ENCODE data around the gene APBB1.

APBB1 gene

GRCh38 chr11:6351782-6352382 is 67.0 kb downstream of the APBB1 start:
- no peak for DNase-seq (ENCODE audit: low spot score)

GRCh38 chr11:6350486-6350885 is 68.4 kb downstream of the APBB1 start:
- DNase-seq (ENCODE audit: low spot score) = no peak

GRCh38 chr11:6350043-6350442 is 68.9 kb downstream of the APBB1 start:
- no peak for DNase-seq (ENCODE audit: low spot score)

GRCh38 chr11:6345366-6345765 is 73.5 kb downstream of the APBB1 start:
- no peak for DNase-seq (ENCODE audit: low spot score)

Data from hematopoietic multipotent progenitor cell treated with erythropoietin and hydrocortisone succinate and interleukin-3 and kit ligand, for 15 days (in vitro differentiated cells).